ENCODE data around the gene GRPEL2. TPM values are rescaled to one million over a fixed set of nuclear protein-coding genes. Genes with fewer than 3 reads are reported as not detected.

Gene GRPEL2
- total RNA-seq, 5 donors from 2014 or later (not counting 1 experiment from before 2014, with no cell fraction given): 14.2 to 38.7 (median 31.5) TPM

GRCh38 chr5:149348518-149348917 is 3.2 kb downstream of the GRPEL2 start:
- peaks cover 39 to 60% of the 10 kb centered on the region in 2 experiments for H3K4me1 ChIP-seq (ENCODE audit: control insufficient read depth in 1 of 2, extremely low read depth in 1 of 2, insufficient read depth in 2 of 2, low read length in 2 of 2)
- H3K36me3 Mint-ChIP-seq: peaks cover 58% of the 10 kb centered on the region
- DNase-seq (peak in 2 of 35 experiments; percentile 9 to 69), ATAC-seq (replicated peaks in 1 of 4) (peak; percentile 54 to 63 (median 58))
- H3K27ac ChIP-seq (ENCODE audit: low read length): peak overlapping the region; percentile 79
- H3K4me1 Mint-ChIP-seq: peaks cover 83 to 91% (median 90%) of the 10 kb centered on the region in 3 donors
- H3K36me3 ChIP-seq (ENCODE audit: control insufficient read depth in 2 of 2, extremely low read depth in 1 of 2, insufficient read depth in 1 of 2, low read length in 1 of 2): peaks cover 2 to 62% of the 10 kb centered on the region in 2 donors
- no peaks in the 10 kb centered on the region for H3K27me3 Mint-ChIP-seq
- H3K4me3 Mint-ChIP-seq: peak overlapping the region; percentile 95 to 96 (median 95)
- POLR2A ChIA-PET: no interaction called here
- peak overlapping the region; percentile 95 to 97 for H3K27ac Mint-ChIP-seq
- H3K27me3 ChIP-seq (replicated peaks in 1 of 2; ENCODE audit: control insufficient read depth in 2 of 2, extremely low read depth in 1 of 2, insufficient read depth in 2 of 2, low read length in 1 of 2): no peaks in the 10 kb centered on the region
- no peaks in the 10 kb centered on the region for H3K9me3 ChIP-seq
- no peaks in the 10 kb centered on the region for H3K9me3 Mint-ChIP-seq
- H3K4me3 ChIP-seq (ENCODE audit: control insufficient read depth in 1 of 2, extremely low read depth in 1 of 2, low read length in 1 of 2): peak overlapping the region; percentile 5 to 32
- WGBS (ENCODE audit: insufficient coverage): 0% methylated on average over 1 of the region's 1 CpG
- CTCF ChIA-PET: interaction anchor here (1.1 to 2.1 kb wide), 3 partner anchors 9 to 19 kb away, joined by 3 to 7 read pairs (median 5); partner anchors contain the start of gene PCYOX1L (in 1 of the 2)

DNA sequence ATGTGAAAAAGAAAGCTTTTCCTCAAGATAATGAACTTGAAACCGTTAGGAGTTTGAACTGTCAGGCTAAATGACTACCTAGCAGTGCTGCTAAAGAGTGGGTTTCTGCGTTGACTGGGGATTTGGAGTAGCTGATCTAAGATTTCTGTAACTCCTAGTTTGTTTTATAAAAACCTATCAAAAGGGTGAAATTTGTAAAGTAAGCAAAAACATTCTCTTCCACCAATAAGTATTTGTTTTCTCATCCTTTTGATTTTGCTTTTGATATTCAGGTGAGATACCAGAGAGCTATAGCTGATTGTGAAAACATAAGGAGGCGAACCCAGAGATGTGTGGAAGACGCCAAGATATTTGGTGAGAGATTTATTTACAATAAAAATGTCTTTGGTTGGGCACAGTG is 4.1 kb downstream of the GRPEL2 start:
- H3K4me3 Mint-ChIP-seq: peak overlapping the region; percentile 95 to 96 (median 95)
- no peak for ATAC-seq (replicated peaks in 1 of 4)
- DNase-seq: no peak
- H3K9me3 Mint-ChIP-seq: no peaks in the 10 kb centered on the region
- Histone ChIP-seq H3K4me3 (ENCODE audit: control insufficient read depth in 1 of 2, extremely low read depth in 1 of 2, low read length in 1 of 2) (no peak overlapping the region), H3K9me3 (no peaks in the 10 kb centered on the region), H3K27me3 (replicated peaks in 1 of 2; ENCODE audit: control insufficient read depth in 2 of 2, extremely low read depth in 1 of 2, insufficient read depth in 2 of 2, low read length in 1 of 2) (no peaks in the 10 kb centered on the region), H3K4me1 (ENCODE audit: control insufficient read depth in 1 of 2, extremely low read depth in 1 of 2, insufficient read depth in 2 of 2, low read length in 2 of 2) (peaks cover 35 to 58% of the 10 kb centered on the region in 2 experiments), H3K27ac (ENCODE audit: low read length) (peak overlapping the region; percentile 79), H3K36me3 (ENCODE audit: control insufficient read depth in 2 of 2, extremely low read depth in 1 of 2, insufficient read depth in 1 of 2, low read length in 1 of 2) (peaks cover 2 to 70% of the 10 kb centered on the region in 2 donors)
- ChIA-PET CTCF (interaction anchor here (1.1 to 2.1 kb wide), 3 partner anchors 8 to 19 kb away, joined by 3 to 7 read pairs (median 5); partner anchors contain the start of gene PCYOX1L (in 1 of the 2)), POLR2A (no interaction called here)
- no peaks in the 10 kb centered on the region for H3K27me3 Mint-ChIP-seq
- peaks cover 79 to 90% (median 89%) of the 10 kb centered on the region in 3 donors for H3K4me1 Mint-ChIP-seq
- peaks cover 64% of the 10 kb centered on the region for H3K36me3 Mint-ChIP-seq
- H3K27ac Mint-ChIP-seq: peak overlapping the region; percentile 95 to 97
- no CpG with 5 or more reads among the region's 4 CpGs for WGBS (ENCODE audit: insufficient coverage)

DNA sequence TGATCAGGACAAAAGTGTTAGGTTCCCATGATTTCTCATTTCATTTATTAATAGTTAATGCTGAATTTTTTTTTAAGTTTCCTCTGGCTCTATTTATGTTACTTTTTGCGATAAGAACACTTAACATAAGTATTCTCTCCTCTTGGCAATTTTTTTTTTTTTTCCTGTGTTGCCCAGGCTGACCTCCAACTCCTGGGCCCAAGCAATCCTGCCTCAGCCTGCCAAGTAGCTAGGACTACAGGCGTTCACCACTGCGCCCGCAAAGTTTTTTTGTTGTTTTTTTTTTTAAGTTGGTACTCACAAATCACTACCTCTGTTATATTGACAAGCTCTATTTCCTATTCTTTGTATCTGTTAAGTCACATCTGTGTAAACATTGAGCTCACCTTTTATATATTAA is 6.9 kb downstream of the GRPEL2 start:
- WGBS (ENCODE audit: insufficient coverage): no CpG with 5 or more reads among the region's 4 CpGs
- POLR2A ChIA-PET: interaction anchor here (0.6 to 1.1 kb wide), 3 partner anchors 11 to 129 kb away, joined by 4 to 5 read pairs (median 4); no protein-coding TSS in a partner anchor
- no peaks in the 10 kb centered on the region for H3K9me3 Mint-ChIP-seq

GRCh38 chr5:149353911-149354310 is 8.6 kb downstream of the GRPEL2 start:
- H3K36me3 ChIP-seq (ENCODE audit: control insufficient read depth in 2 of 2, extremely low read depth in 1 of 2, insufficient read depth in 1 of 2, low read length in 1 of 2): peaks cover 2 to 67% of the 10 kb centered on the region in 2 donors
- Mint-ChIP-seq H3K4me3 (no peak overlapping the region), H3K27ac (peak overlapping the region; percentile 3 to 79), H3K4me1 (peaks cover 65 to 84% (median 79%) of the 10 kb centered on the region in 3 donors), H3K27me3 (no peaks in the 10 kb centered on the region), H3K36me3 (peaks cover 63% of the 10 kb centered on the region), H3K9me3 (no peaks in the 10 kb centered on the region)
- no peak overlapping the region for H3K27ac ChIP-seq (ENCODE audit: low read length)
- no peaks in the 10 kb centered on the region for H3K27me3 ChIP-seq (replicated peaks in 1 of 2; ENCODE audit: control insufficient read depth in 2 of 2, extremely low read depth in 1 of 2, insufficient read depth in 2 of 2, low read length in 1 of 2)
- no CpG with 5 or more reads among the region's 2 CpGs for WGBS (ENCODE audit: insufficient coverage)
- DNase-seq (no peak), ATAC-seq (replicated peaks in 1 of 4) (no peak)
- no peaks in the 10 kb centered on the region for H3K9me3 ChIP-seq
- H3K4me1 ChIP-seq (ENCODE audit: control insufficient read depth in 1 of 2, extremely low read depth in 1 of 2, insufficient read depth in 2 of 2, low read length in 2 of 2): peaks cover 15 to 38% of the 10 kb centered on the region in 2 experiments
- no peak overlapping the region for H3K4me3 ChIP-seq (ENCODE audit: control insufficient read depth in 1 of 2, extremely low read depth in 1 of 2, low read length in 1 of 2)
- ChIA-PET POLR2A (interaction anchor here in 1 of 2 donors (0.9 kb wide), 1 partner anchor 9 kb away, joined by 3 read pairs; no protein-coding TSS in a partner anchor), CTCF (interaction anchor here (0.7 to 3.2 kb wide), 6 partner anchors 9 to 36 kb away, joined by 3 to 16 read pairs (median 3); partner anchors contain the start of gene GRPEL2 (in 1 of the 2))

More for the DNA sequence above, 6.9 kb downstream of the GRPEL2 start:
- peaks cover 26 to 39% of the 10 kb centered on the region in 2 experiments for H3K4me1 ChIP-seq (ENCODE audit: control insufficient read depth in 1 of 2, extremely low read depth in 1 of 2, insufficient read depth in 2 of 2, low read length in 2 of 2)
- H3K27ac ChIP-seq (ENCODE audit: low read length): no peak overlapping the region
- ATAC-seq (replicated peaks in 1 of 4) (no peak), DNase-seq (no peak)
- H3K27me3 ChIP-seq (replicated peaks in 1 of 2; ENCODE audit: control insufficient read depth in 2 of 2, extremely low read depth in 1 of 2, insufficient read depth in 2 of 2, low read length in 1 of 2): no peaks in the 10 kb centered on the region
- H3K36me3 ChIP-seq (ENCODE audit: control insufficient read depth in 2 of 2, extremely low read depth in 1 of 2, insufficient read depth in 1 of 2, low read length in 1 of 2): peaks cover 2 to 84% of the 10 kb centered on the region in 2 donors
- no peaks in the 10 kb centered on the region for H3K9me3 ChIP-seq
- Mint-ChIP-seq H3K4me3 (peak overlapping the region in 1 of 3 donors; percentile 39), H3K36me3 (peaks cover 78% of the 10 kb centered on the region), H3K27me3 (no peaks in the 10 kb centered on the region), H3K27ac (peak overlapping the region; percentile 66 to 79), H3K4me1 (peaks cover 68 to 87% (median 85%) of the 10 kb centered on the region in 3 donors)
- CTCF ChIA-PET: interaction anchor here (0.6 to 3.2 kb wide), 5 partner anchors 13 to 79 kb away, joined by 3 to 16 read pairs (median 3); no protein-coding TSS in a partner anchor
- H3K4me3 ChIP-seq (ENCODE audit: control insufficient read depth in 1 of 2, extremely low read depth in 1 of 2, low read length in 1 of 2): no peak overlapping the region

- Mint-ChIP-seq H3K27me3 (no peaks in the 10 kb centered on the region), H3K4me3 (peak overlapping the region in 1 of 3 donors; percentile 20), H3K9me3 (no peaks in the 10 kb centered on the region), H3K4me1 (peaks cover 66 to 84% (median 79%) of the 10 kb centered on the region in 3 donors), H3K36me3 (peaks cover 46% of the 10 kb centered on the region), H3K27ac (peak overlapping the region; percentile 58 to 63)
- POLR2A ChIA-PET: interaction anchor here in 1 of 2 donors (3.5 kb wide), 1 partner anchor 10 kb away, joined by 27 read pairs; the partner anchor contains the start of gene GRPEL2
- WGBS (ENCODE audit: insufficient coverage): 50% methylated on average over 1 of the region's 1 CpG
- ATAC-seq (replicated peaks in 1 of 4) (no peak), DNase-seq (no peak)
- no peaks in the 10 kb centered on the region for H3K27me3 ChIP-seq (replicated peaks in 1 of 2; ENCODE audit: control insufficient read depth in 2 of 2, extremely low read depth in 1 of 2, insufficient read depth in 2 of 2, low read length in 1 of 2)
- H3K4me1 ChIP-seq (ENCODE audit: control insufficient read depth in 1 of 2, extremely low read depth in 1 of 2, insufficient read depth in 2 of 2, low read length in 2 of 2): peaks cover 16 to 42% of the 10 kb centered on the region in 2 experiments
- CTCF ChIA-PET: interaction anchor here (0.7 to 1.3 kb wide), 3 partner anchors 11 to 15 kb away, joined by 3 read pairs; no protein-coding TSS in a partner anchor
- no peaks in the 10 kb centered on the region for H3K9me3 ChIP-seq
- H3K27ac ChIP-seq (ENCODE audit: low read length): no peak overlapping the region
- H3K4me3 ChIP-seq (ENCODE audit: control insufficient read depth in 1 of 2, extremely low read depth in 1 of 2, low read length in 1 of 2): no peak overlapping the region
- peaks cover 0 to 50% of the 10 kb centered on the region in 2 donors for H3K36me3 ChIP-seq (ENCODE audit: control insufficient read depth in 2 of 2, extremely low read depth in 1 of 2, insufficient read depth in 1 of 2, low read length in 1 of 2)
Observed at GRCh38 chr5:149355688-149356087, 10.4 kb downstream of the GRPEL2 start.

DNA sequence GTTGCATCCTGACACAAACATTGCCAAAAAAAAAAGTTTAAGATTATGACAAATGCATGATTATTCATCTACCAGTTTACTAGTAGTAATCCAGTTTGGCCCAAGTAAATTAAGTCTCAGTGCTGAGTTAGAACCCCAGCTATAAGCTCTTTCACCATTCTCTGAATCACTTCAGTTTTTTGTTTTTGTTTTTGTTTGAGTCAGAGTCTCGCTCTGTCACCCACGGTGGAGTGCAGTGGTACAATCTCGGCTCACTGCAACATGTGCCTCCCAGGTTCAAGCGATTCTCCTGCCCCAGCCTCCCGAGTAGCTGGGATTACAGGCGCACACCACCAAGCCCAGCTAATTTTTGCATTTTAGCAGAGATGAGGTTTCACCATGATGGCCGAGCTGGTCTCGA is 11.1 kb downstream of the GRPEL2 start:
- H3K36me3 Mint-ChIP-seq: peaks cover 39% of the 10 kb centered on the region
- H3K27ac ChIP-seq (ENCODE audit: low read length): no peak overlapping the region

More for the DNA sequence above, 11.1 kb downstream of the GRPEL2 start:
- ChIA-PET POLR2A (interaction anchor here in 1 of 2 donors (3.5 kb wide), 1 partner anchor 11 kb away, joined by 27 read pairs; the partner anchor contains the start of gene GRPEL2), CTCF (interaction anchor here (0.6 to 1.9 kb wide), 5 partner anchors 14 to 196 kb away, joined by 3 to 5 read pairs (median 3); no protein-coding TSS in a partner anchor)
- no peaks in the 10 kb centered on the region for H3K9me3 Mint-ChIP-seq
- no peak for ATAC-seq (replicated peaks in 1 of 4)
- peak overlapping the region in 1 of 3 donors; percentile 20 for H3K4me3 Mint-ChIP-seq
- no peaks in the 10 kb centered on the region for H3K27me3 Mint-ChIP-seq
- no peak for DNase-seq
- H3K9me3 ChIP-seq: no peaks in the 10 kb centered on the region
- peak overlapping the region; percentile 52 to 63 for H3K27ac Mint-ChIP-seq
- H3K4me1 ChIP-seq (ENCODE audit: control insufficient read depth in 1 of 2, extremely low read depth in 1 of 2, insufficient read depth in 2 of 2, low read length in 2 of 2): peaks cover 22 to 44% of the 10 kb centered on the region in 2 experiments
- no peaks in the 10 kb centered on the region for H3K27me3 ChIP-seq (replicated peaks in 1 of 2; ENCODE audit: control insufficient read depth in 2 of 2, extremely low read depth in 1 of 2, insufficient read depth in 2 of 2, low read length in 1 of 2)
- peaks cover 0 to 43% of the 10 kb centered on the region in 2 donors for H3K36me3 ChIP-seq (ENCODE audit: control insufficient read depth in 2 of 2, extremely low read depth in 1 of 2, insufficient read depth in 1 of 2, low read length in 1 of 2)
- H3K4me1 Mint-ChIP-seq: peaks cover 68 to 84% (median 79%) of the 10 kb centered on the region in 3 donors
- no peak overlapping the region for H3K4me3 ChIP-seq (ENCODE audit: control insufficient read depth in 1 of 2, extremely low read depth in 1 of 2, low read length in 1 of 2)
- WGBS (ENCODE audit: insufficient coverage): 84% methylated on average over 6 of the region's 8 CpGs
